Ishikawa (cell line): ENCODE measurements around the gene MEIS1.

Experiments used
- FOXM1 ChIP-seq: IDR thresholded peaks from 2 replicates; pipeline ENCODE4 v1.6.1; 2012; ENCODE audit warnings: low read depth, borderline replicate concordance
- TAF1 ChIP-seq: IDR thresholded peaks from 2 replicates; pipeline ENCODE4 v1.6.1; 2012; ENCODE audit warnings: low read depth, mild to moderate bottlenecking
- TF ChIP-seq, protein P1 (sequence below): IDR thresholded peaks from 2 replicates; pipeline ENCODE4 v1.6.1; 2012

DNA sequence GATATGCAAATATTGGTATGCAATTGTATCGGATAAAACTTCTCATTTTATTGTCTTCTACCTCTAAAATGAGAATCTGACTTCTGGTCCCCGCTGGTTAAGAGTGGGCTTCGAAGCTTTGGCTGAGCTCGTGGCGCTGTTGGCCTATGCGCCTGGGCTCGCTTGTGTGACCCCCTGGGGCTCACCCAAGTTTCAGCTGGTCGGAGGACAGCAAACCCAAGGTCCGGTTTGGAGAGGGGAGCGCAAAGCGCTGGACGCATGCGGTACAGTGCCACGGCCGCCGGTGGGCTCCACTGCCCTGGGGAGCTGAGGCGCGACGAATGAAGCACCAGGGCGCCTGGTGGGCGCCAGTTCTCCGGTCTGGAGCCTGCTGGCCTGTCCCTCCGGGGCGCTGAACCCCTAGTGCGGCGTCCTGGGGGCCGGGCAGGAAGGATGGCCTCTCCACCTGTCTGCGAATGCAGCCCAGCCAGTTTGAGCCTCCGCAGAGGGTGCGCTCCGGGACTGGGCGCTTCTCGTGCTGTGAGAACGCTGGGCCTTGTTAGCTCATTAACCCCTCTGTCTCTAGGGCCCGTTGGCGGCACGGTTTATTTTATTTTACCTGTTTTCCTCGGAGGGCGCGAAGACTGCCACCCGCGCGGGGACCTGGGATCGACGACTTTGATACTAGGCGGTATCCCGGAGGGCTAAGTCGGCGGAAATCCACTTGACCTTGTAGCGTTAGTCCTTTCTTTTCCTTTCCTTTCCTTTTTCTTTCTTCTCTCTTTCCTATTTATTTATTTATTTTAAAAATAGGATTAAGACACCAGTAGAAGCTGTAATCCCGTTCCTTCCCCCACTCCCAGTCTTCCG is 10.4 kb downstream of the MEIS1 start:
- TF ChIP-seq TAF1 (no peak), FOXM1 (0 out of 2 replicates have a peak, but pooled peaks have one; percentile 32)
- TF ChIP-seq, protein P1, sequence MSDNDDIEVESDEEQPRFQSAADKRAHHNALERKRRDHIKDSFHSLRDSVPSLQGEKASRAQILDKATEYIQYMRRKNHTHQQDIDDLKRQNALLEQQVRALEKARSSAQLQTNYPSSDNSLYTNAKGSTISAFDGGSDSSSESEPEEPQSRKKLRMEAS: peak; percentile 63
